Measurements from ENCODE around the gene TAGLN3.

Gene TAGLN3

GRCh38 chr3:112047264-112047663, 48.5 kb downstream of the TAGLN3 start:
- no peak for DNase-seq (ENCODE audit: low read depth, low spot score)
- POLR2A ChIA-PET, result no interaction called here
- CTCF ChIA-PET, result interaction anchor here (1.9 kb wide), 1 partner anchor 58 kb away, joined by 10 read pairs; no protein-coding TSS in a partner anchor
- no peak overlapping the region for H3K4me3 ChIP-seq (ENCODE audit: low read depth, low read length)
- no peak for TF ChIP-seq CTCF (IDR thresholded peaks at IDR 0.05; ENCODE audit: insufficient read depth, low read length, missing control alignments)

GRCh38 chr3:112048911-112049310, 50.2 kb downstream of the TAGLN3 start:
- no peak overlapping the region for H3K4me3 ChIP-seq (ENCODE audit: low read depth, low read length)
- CTCF ChIA-PET, result interaction anchor here (1.0 to 3.3 kb wide), 3 partner anchors 36 to 333 kb away, joined by 3 to 15 read pairs (median 4); no protein-coding TSS in a partner anchor
- no peak for DNase-seq (ENCODE audit: low read depth, low spot score)
- TF ChIP-seq CTCF (IDR thresholded peaks at IDR 0.05; ENCODE audit: insufficient read depth, low read length, missing control alignments), result no peak
- POLR2A ChIA-PET, result no interaction called here

GRCh38 chr3:112053229-112053628, 54.5 kb downstream of the TAGLN3 start:
- CTCF ChIA-PET, result interaction anchor here (0.7 to 3.1 kb wide), 7 partner anchors 9 to 529 kb away, joined by 3 to 53 read pairs (median 5); no protein-coding TSS in a partner anchor
- H3K4me3 ChIP-seq (ENCODE audit: low read depth, low read length), result no peak overlapping the region
- TF ChIP-seq CTCF (IDR thresholded peaks at IDR 0.05; ENCODE audit: insufficient read depth, low read length, missing control alignments), result no peak
- POLR2A ChIA-PET, result no interaction called here
- DNase-seq (ENCODE audit: low read depth, low spot score), result no peak

- TF ChIP-seq CTCF (IDR thresholded peaks at IDR 0.05; ENCODE audit: insufficient read depth, low read length, missing control alignments), result no peak
- CTCF ChIA-PET, result interaction anchor here (1.0 to 3.7 kb wide), 3 partner anchors 13 to 43 kb away, joined by 3 to 47 read pairs (median 6); no protein-coding TSS in a partner anchor
- DNase-seq (ENCODE audit: low read depth, low spot score), result peak; percentile 69
- no peak overlapping the region for H3K4me3 ChIP-seq (ENCODE audit: low read depth, low read length)
- POLR2A ChIA-PET, result no interaction called here
Measured at GRCh38 chr3:112056451-112056929, 57.8 kb downstream of the TAGLN3 start.

GRCh38 chr3:112059497-112059896, 60.8 kb downstream of the TAGLN3 start:
- DNase-seq (ENCODE audit: low read depth, low spot score), result no peak
- CTCF ChIA-PET, result no interaction called here
- POLR2A ChIA-PET, result no interaction called here
- no peak for TF ChIP-seq CTCF (IDR thresholded peaks at IDR 0.05; ENCODE audit: insufficient read depth, low read length, missing control alignments)
- no peak overlapping the region for H3K4me3 ChIP-seq (ENCODE audit: low read depth, low read length)

- peak; percentile 31 for DNase-seq (ENCODE audit: low read depth, low spot score)
- POLR2A ChIA-PET, result no interaction called here
- no peak for TF ChIP-seq CTCF (IDR thresholded peaks at IDR 0.05; ENCODE audit: insufficient read depth, low read length, missing control alignments)
- H3K4me3 ChIP-seq (ENCODE audit: low read depth, low read length), result no peak overlapping the region
- CTCF ChIA-PET, result interaction anchor here (3.6 kb wide), 1 partner anchor 17 kb away, joined by 28 read pairs; no protein-coding TSS in a partner anchor
Measured at GRCh38 chr3:112061152-112061551, 62.4 kb downstream of the TAGLN3 start.

Data from AG04449 (cell line).